Measurements from ENCODE around the gene PGAP1. TPM values are rescaled to one million over a fixed set of nuclear protein-coding genes. Genes with fewer than 3 reads are reported as not detected.

The PGAP1 gene
- total and polyA plus RNA-seq, 2 donors, result 3.1 to 4.2 TPM

DNA sequence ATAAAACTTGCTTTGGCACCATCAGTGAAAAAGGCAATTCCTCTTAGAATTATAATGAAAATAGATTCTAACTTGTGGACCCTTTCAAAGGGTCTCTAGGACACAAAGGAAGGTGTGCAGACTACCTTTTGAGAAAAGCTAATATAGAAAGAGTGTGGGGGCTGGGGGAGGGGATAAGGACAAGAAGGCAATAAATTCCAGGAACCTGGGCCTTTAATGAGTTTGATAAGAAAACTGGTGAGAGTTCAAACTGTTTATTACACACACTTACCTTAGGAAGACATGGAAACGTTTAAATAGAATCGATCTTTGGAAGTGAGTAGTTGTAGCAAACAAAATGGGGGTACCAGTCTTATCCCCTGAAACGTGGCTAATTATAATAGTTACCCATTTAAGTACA is 39.6 kb upstream of the PGAP1 start:
- Histone ChIP-seq H3K27me3 (ENCODE audit: control insufficient read depth in 2 of 2, insufficient read depth in 1 of 2, low read length in 1 of 2) (no peaks in the 10 kb centered on the region), H3K4me1 (ENCODE audit: control insufficient read depth in 2 of 2, insufficient read depth in 2 of 2, low read length in 2 of 2) (no peaks in the 10 kb centered on the region), H3K36me3 (ENCODE audit: control insufficient read depth in 2 of 2, insufficient read depth in 2 of 2, low read length in 1 of 2) (no peaks in the 10 kb centered on the region), H3K9me3 (ENCODE audit: control insufficient read depth in 2 of 2, insufficient read depth in 1 of 2, low read length in 1 of 2) (peaks cover 0 to 3% of the 10 kb centered on the region in 2 donors), H3K27ac (ENCODE audit: low read depth in 1 of 2, low read length in 1 of 2) (no peak overlapping the region), H3K4me3 (ENCODE audit: low read length in 2 of 2) (no peak overlapping the region)
- WGBS, result 91% methylated on average over 3 of the region's 3 CpGs
- DNase-seq (ENCODE audit: low read depth in 6 of 9, low spot score in 9 of 9), result no peak

DNA sequence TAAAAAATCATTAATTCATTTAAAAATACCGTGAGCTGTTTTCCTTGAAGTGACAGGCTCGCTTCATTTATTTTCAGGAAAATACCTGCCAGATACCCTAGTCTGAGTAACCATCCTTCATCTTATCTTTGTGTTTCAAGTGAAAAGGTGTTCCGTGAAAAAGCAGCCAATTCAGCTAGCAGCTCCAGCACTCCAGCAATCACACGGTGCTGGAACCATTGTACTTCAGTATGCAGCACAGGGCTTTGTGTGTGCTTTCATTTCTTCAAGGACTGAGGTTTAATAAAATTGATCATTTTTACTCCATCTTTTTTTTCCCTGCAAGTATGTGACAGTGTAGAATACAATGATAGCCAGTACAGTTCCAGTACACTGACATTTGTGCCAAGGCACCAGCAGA is 39.1 kb upstream of the PGAP1 start:
- 98% methylated on average over 4 of the region's 4 CpGs for WGBS
- no peak overlapping the region for H3K27ac ChIP-seq (ENCODE audit: low read depth in 1 of 2, low read length in 1 of 2)

DNA sequence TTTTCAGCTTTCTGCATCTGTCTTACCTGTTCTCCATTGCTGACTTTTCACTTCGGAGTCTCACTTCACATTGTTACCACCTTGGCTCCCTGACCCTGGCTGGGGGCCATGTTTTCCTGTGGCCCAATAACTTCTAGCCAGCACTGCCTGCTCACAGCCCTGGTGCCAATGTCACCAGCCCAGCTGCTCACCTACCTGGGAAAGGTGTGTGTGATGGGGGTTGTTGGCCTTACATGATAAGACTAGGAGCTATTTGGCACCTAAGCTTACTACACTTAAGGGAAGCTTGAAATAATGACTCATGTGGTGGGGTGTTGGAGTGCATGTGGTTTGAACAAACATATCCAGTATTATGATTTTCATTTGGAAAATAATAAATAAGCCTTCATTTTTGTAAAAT is 37.5 kb upstream of the PGAP1 start:
- no peak overlapping the region for H3K27ac ChIP-seq (ENCODE audit: low read depth in 1 of 2, low read length in 1 of 2)
- no peak for DNase-seq (ENCODE audit: low read depth in 6 of 9, low spot score in 9 of 9)
- H3K36me3 ChIP-seq (ENCODE audit: control insufficient read depth in 2 of 2, insufficient read depth in 2 of 2, low read length in 1 of 2), result no peaks in the 10 kb centered on the region
- peaks cover 0 to 3% of the 10 kb centered on the region in 2 donors for H3K9me3 ChIP-seq (ENCODE audit: control insufficient read depth in 2 of 2, insufficient read depth in 1 of 2, low read length in 1 of 2)
- H3K27me3 ChIP-seq (ENCODE audit: control insufficient read depth in 2 of 2, insufficient read depth in 1 of 2, low read length in 1 of 2), result no peaks in the 10 kb centered on the region
- H3K4me3 ChIP-seq (ENCODE audit: low read length in 2 of 2), result no peak overlapping the region
- WGBS, result 96% methylated on average over 1 of the region's 1 CpG
- H3K4me1 ChIP-seq (ENCODE audit: control insufficient read depth in 2 of 2, insufficient read depth in 2 of 2, low read length in 2 of 2), result no peaks in the 10 kb centered on the region

More for the DNA sequence above, 39.1 kb upstream of the PGAP1 start:
- peaks cover 0 to 3% of the 10 kb centered on the region in 2 donors for H3K9me3 ChIP-seq (ENCODE audit: control insufficient read depth in 2 of 2, insufficient read depth in 1 of 2, low read length in 1 of 2)
- H3K4me1 ChIP-seq (ENCODE audit: control insufficient read depth in 2 of 2, insufficient read depth in 2 of 2, low read length in 2 of 2), result no peaks in the 10 kb centered on the region
- no peaks in the 10 kb centered on the region for H3K36me3 ChIP-seq (ENCODE audit: control insufficient read depth in 2 of 2, insufficient read depth in 2 of 2, low read length in 1 of 2)
- DNase-seq (ENCODE audit: low read depth in 6 of 9, low spot score in 9 of 9), result no peak
- no peak overlapping the region for H3K4me3 ChIP-seq (ENCODE audit: low read length in 2 of 2)
- no peaks in the 10 kb centered on the region for H3K27me3 ChIP-seq (ENCODE audit: control insufficient read depth in 2 of 2, insufficient read depth in 1 of 2, low read length in 1 of 2)

DNA sequence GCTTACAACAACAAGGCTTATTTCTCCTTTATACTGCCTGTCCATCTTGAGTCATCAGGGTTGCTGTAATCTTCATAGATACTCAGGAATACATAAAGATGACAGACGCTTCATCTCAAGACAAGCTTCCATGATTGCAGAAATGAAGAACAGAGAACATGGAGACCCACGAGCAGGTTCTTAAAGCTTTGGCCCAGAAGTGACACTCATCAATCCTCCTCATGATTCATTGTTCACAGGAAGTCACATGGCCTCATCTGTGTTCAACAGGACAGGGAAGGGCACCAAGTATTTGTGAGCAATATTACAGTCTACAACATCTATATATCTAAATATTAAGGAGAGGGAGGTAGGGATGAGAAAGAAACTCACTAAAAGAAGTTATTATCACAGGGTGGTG is 36.5 kb upstream of the PGAP1 start:
- H3K27me3 ChIP-seq (ENCODE audit: control insufficient read depth in 2 of 2, insufficient read depth in 1 of 2, low read length in 1 of 2), result no peaks in the 10 kb centered on the region
- H3K4me3 ChIP-seq (ENCODE audit: low read length in 2 of 2), result no peak overlapping the region
- DNase-seq (ENCODE audit: low read depth in 6 of 9, low spot score in 9 of 9), result no peak
- H3K4me1 ChIP-seq (ENCODE audit: control insufficient read depth in 2 of 2, insufficient read depth in 2 of 2, low read length in 2 of 2), result no peaks in the 10 kb centered on the region
- H3K9me3 ChIP-seq (ENCODE audit: control insufficient read depth in 2 of 2, insufficient read depth in 1 of 2, low read length in 1 of 2), result peaks cover 0 to 3% of the 10 kb centered on the region in 2 donors
- no peaks in the 10 kb centered on the region for H3K36me3 ChIP-seq (ENCODE audit: control insufficient read depth in 2 of 2, insufficient read depth in 2 of 2, low read length in 1 of 2)
- 92% methylated on average over 2 of the region's 2 CpGs for WGBS
- H3K27ac ChIP-seq (ENCODE audit: low read depth in 1 of 2, low read length in 1 of 2), result no peak overlapping the region

DNA sequence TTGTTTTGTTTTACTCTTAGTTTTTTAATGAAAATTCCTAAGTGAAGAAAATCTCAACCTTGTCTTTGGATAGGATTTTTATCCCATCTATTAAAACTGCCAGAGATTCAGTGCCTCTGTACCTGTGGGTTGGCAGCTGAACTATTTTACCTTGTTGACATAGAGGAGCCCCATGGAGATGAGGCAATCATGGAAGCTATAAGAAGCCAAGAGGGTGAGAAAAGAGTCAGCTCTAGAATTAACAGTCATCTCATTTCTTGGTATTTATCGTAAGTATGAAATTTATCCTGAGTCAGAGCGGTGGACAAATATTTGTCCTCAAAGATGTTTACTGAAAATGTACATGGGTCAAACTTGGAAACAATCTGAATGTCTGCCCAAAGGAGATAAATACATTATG is 35.8 kb upstream of the PGAP1 start:
- Histone ChIP-seq H3K36me3 (ENCODE audit: control insufficient read depth in 2 of 2, insufficient read depth in 2 of 2, low read length in 1 of 2) (no peaks in the 10 kb centered on the region), H3K4me1 (ENCODE audit: control insufficient read depth in 2 of 2, insufficient read depth in 2 of 2, low read length in 2 of 2) (no peaks in the 10 kb centered on the region), H3K27me3 (ENCODE audit: control insufficient read depth in 2 of 2, insufficient read depth in 1 of 2, low read length in 1 of 2) (no peaks in the 10 kb centered on the region), H3K4me3 (ENCODE audit: low read length in 2 of 2) (no peak overlapping the region), H3K9me3 (ENCODE audit: control insufficient read depth in 2 of 2, insufficient read depth in 1 of 2, low read length in 1 of 2) (no peaks in the 10 kb centered on the region), H3K27ac (ENCODE audit: low read depth in 1 of 2, low read length in 1 of 2) (no peak overlapping the region)
- no peak for DNase-seq (ENCODE audit: low read depth in 6 of 9, low spot score in 9 of 9)
- WGBS, result 99% methylated on average over 2 of the region's 2 CpGs

DNA sequence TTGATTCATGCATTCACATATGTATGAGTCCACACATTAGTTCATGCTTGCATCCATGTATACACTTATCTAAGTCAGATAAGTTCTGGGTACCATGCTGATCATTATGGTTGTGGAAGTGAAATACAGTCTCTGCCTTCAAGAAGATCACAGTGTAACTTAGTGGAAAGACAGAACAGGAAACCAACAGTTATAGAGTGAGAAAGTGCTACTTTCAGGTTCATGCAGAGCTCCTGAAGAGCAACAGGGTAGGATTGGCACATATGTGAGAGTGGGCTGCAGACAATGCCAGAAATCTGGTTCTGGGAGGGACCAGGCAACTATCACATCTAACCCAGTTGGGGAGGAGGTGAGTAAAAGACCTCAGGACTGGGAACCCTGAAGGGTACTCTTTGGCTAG is 35.4 kb upstream of the PGAP1 start:
- Histone ChIP-seq H3K36me3 (ENCODE audit: control insufficient read depth in 2 of 2, insufficient read depth in 2 of 2, low read length in 1 of 2) (no peaks in the 10 kb centered on the region), H3K4me1 (ENCODE audit: control insufficient read depth in 2 of 2, insufficient read depth in 2 of 2, low read length in 2 of 2) (no peaks in the 10 kb centered on the region), H3K4me3 (ENCODE audit: low read length in 2 of 2) (no peak overlapping the region), H3K9me3 (ENCODE audit: control insufficient read depth in 2 of 2, insufficient read depth in 1 of 2, low read length in 1 of 2) (no peaks in the 10 kb centered on the region), H3K27me3 (ENCODE audit: control insufficient read depth in 2 of 2, insufficient read depth in 1 of 2, low read length in 1 of 2) (no peaks in the 10 kb centered on the region), H3K27ac (ENCODE audit: low read depth in 1 of 2, low read length in 1 of 2) (no peak overlapping the region)
- no peak for DNase-seq (ENCODE audit: low read depth in 6 of 9, low spot score in 9 of 9)

DNA sequence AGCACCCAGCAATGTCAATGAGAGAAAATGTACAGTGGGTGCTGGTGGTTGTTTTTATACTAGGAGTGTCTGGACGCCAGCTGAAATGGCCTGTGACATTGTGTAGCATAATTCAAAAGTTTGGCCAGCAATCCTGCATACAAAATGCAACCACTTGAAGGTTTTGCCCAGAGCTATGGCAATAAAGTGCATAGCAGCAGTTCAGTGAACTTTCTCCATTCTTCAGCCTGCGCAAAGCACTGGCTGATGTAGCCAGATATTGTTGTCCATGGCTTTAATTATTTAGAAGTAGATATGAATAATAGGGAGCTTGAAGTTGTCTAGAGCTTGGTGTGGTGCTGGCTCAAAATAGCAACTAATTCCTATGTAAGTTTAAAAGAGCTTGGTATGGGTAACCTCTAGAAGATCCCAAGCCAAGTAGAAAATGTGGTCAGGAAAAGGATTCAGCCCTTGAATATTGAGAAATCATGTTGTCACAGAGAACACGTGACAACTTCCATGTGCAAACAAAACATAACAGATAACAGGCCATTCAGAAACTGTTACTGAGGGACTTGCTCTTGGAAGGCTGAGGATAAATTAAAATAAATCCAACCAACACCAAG is 33.3 kb upstream of the PGAP1 start:
- Histone ChIP-seq H3K36me3 (ENCODE audit: control insufficient read depth in 2 of 2, insufficient read depth in 2 of 2, low read length in 1 of 2) (no peaks in the 10 kb centered on the region), H3K27me3 (ENCODE audit: control insufficient read depth in 2 of 2, insufficient read depth in 1 of 2, low read length in 1 of 2) (no peaks in the 10 kb centered on the region), H3K4me3 (ENCODE audit: low read length in 2 of 2) (no peak overlapping the region), H3K9me3 (ENCODE audit: control insufficient read depth in 2 of 2, insufficient read depth in 1 of 2, low read length in 1 of 2) (no peaks in the 10 kb centered on the region), H3K27ac (ENCODE audit: low read depth in 1 of 2, low read length in 1 of 2) (no peak overlapping the region), H3K4me1 (ENCODE audit: control insufficient read depth in 2 of 2, insufficient read depth in 2 of 2, low read length in 2 of 2) (no peaks in the 10 kb centered on the region)
- no peak for DNase-seq (ENCODE audit: low read depth in 6 of 9, low spot score in 9 of 9)
- WGBS, result 96% methylated on average over 3 of the region's 3 CpGs

DNA sequence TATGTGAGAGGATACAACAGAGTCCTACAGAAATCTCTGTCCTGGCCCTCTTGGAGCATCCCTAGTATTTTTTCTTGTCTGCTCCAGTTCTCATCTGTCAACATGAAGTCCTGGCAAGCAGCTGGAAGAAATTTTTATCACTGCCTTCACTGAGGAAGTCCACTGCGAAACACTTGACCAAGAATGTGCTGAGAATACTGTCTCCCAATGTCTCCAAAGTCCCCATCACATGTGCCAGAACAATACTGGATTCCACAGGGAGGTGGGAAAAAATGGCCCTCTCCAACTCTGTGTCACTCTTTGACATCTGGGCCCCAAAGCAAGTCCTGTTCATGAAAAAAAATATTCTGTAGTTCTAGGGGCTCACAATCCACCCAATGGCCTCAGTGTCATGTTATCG is 32.8 kb upstream of the PGAP1 start:
- no peaks in the 10 kb centered on the region for H3K27me3 ChIP-seq (ENCODE audit: control insufficient read depth in 2 of 2, insufficient read depth in 1 of 2, low read length in 1 of 2)
- no peaks in the 10 kb centered on the region for H3K9me3 ChIP-seq (ENCODE audit: control insufficient read depth in 2 of 2, insufficient read depth in 1 of 2, low read length in 1 of 2)
- no peaks in the 10 kb centered on the region for H3K4me1 ChIP-seq (ENCODE audit: control insufficient read depth in 2 of 2, insufficient read depth in 2 of 2, low read length in 2 of 2)
- H3K27ac ChIP-seq (ENCODE audit: low read depth in 1 of 2, low read length in 1 of 2), result no peak overlapping the region
- no peak for DNase-seq (ENCODE audit: low read depth in 6 of 9, low spot score in 9 of 9)
- no peaks in the 10 kb centered on the region for H3K36me3 ChIP-seq (ENCODE audit: control insufficient read depth in 2 of 2, insufficient read depth in 2 of 2, low read length in 1 of 2)
- 100% methylated on average over 2 of the region's 2 CpGs for WGBS
- no peak overlapping the region for H3K4me3 ChIP-seq (ENCODE audit: low read length in 2 of 2)

DNA sequence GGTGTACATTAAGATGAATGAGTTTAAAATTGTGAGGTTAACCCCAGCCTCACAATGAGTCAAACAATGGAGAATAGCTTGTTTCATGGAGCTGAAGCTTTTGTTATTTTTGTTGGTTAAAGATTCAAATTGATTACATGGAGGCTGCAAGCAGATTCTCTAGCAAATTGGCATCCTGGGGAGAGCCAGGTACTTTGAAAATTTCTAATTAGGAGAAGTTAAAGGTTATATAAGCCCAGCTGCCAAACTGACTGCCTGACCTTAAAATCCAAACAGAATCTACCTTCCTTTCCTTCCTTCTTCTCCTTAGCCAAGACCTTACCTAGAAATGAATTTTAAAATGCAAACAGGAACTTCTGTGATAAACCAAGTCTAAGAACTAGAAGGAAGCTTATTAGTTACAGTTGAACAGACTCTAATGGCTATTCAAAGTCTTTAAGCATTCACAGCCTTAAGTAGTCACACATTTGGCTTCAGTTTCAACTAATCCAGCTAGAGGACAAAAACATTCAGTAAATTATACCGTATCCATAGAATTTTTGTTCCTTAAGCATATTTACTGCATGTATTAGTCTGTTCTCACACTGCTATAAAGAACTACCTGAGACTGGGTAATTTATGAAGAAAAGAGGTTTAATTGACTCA is 31.5 kb upstream of the PGAP1 start:
- Histone ChIP-seq H3K4me1 (ENCODE audit: control insufficient read depth in 2 of 2, insufficient read depth in 2 of 2, low read length in 2 of 2) (no peaks in the 10 kb centered on the region), H3K27me3 (ENCODE audit: control insufficient read depth in 2 of 2, insufficient read depth in 1 of 2, low read length in 1 of 2) (no peaks in the 10 kb centered on the region), H3K4me3 (ENCODE audit: low read length in 2 of 2) (no peak overlapping the region), H3K36me3 (ENCODE audit: control insufficient read depth in 2 of 2, insufficient read depth in 2 of 2, low read length in 1 of 2) (no peaks in the 10 kb centered on the region), H3K9me3 (ENCODE audit: control insufficient read depth in 2 of 2, insufficient read depth in 1 of 2, low read length in 1 of 2) (no peaks in the 10 kb centered on the region), H3K27ac (ENCODE audit: low read depth in 1 of 2, low read length in 1 of 2) (no peak overlapping the region)
- no peak for DNase-seq (ENCODE audit: low read depth in 6 of 9, low spot score in 9 of 9)
- WGBS, result 100% methylated on average over 1 of the region's 1 CpG

Measured in thymus (tissue), 11 donors.